HG03039 (cell line): ENCODE measurements around the gene EFCAB11.

Experiments
- ATAC-seq: cut with Tn5 transposase; IDR thresholded peaks from one replicate; pipeline ENCODE4 v1.9.1; 2021; ENCODE audit warnings: mild to moderate bottlenecking, moderate library complexity; ENCODE audit not compliant: unreplicated experiment

Gene EFCAB11

GRCh38 chr14:89828471-89829165, 125.9 kb downstream of the EFCAB11 start:
- ATAC-seq: no peak

DNA sequence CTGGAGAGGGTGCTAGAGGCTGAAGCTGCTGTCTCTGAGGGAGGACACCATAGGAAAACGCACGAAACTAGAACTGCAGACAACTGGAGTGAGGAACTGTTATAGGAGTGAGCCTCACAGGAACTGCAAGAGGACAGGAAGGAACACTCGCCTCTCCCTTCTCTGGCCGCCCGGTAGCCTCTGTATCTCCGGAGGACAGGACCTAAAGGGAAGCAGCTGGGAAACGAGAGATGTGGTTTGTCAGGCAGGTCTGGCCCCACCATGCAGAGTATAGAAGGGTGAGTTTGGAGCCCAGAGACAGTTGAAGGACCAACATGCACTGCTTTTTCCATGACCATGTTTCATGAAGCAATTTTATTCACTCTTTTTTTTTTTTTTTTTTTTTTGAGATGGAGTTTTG, 127.3 kb downstream of the EFCAB11 start:
- ATAC-seq: no peak

DNA sequence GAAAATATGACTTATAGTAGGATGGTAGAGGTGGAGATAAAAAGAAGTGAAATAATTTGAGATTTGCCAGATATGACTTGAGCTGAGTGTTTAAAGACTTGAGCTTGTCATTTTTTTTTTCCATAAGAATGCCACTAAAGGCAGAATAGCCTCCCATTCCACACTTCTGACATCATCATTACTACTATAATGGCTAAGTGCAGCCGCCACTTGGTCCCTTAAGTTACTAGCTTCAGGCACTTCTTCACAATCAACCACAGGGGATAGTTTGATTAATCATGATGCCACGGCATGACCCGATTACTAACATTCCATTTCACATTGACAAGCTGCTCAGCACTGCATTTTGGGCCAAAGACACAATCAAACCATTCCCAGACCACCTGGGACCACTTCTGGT, 127.9 kb downstream of the EFCAB11 start:
- ATAC-seq: no peak

DNA sequence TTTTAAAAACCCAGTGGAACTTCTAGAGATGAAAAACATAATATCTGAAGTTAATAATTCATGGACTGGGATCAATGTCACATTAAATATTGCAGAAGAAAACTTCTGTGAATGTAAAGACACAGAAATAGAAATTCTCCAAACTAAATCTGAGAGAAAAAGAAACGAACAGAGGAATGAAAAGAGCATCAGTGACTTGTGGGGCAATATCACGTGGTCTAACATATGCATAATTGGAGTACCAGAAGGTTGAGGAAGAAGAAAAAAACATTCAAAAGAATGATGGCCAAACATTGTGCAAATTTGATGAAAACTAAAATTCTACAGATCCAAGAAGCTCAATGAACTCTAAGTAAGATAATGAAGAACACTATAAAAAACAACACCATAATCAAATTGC, 130.8 kb downstream of the EFCAB11 start:
- ATAC-seq: no peak

DNA sequence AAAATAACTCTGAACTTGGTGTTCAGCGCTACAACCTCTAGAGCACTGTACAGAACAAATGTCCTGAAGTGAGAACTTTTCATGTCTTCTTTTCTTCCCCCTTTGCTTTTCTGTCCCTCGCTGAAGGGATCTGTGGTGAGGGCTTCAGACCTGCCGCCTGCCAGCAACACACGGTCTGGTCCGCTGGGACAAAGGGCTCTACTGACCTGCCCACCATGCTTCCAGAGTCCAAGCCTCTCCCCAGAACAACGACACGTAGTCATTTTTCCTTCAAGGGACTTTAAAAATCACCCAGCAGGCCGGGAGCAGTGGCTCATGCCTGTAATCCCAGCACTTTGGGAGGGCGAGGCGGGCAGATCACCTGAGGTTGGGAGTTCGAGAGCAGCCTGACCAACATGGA, 140.4 kb downstream of the EFCAB11 start:
- no peak for ATAC-seq

GRCh38 chr14:89813617-89814031, 140.9 kb downstream of the EFCAB11 start:
- ATAC-seq: no peak

DNA sequence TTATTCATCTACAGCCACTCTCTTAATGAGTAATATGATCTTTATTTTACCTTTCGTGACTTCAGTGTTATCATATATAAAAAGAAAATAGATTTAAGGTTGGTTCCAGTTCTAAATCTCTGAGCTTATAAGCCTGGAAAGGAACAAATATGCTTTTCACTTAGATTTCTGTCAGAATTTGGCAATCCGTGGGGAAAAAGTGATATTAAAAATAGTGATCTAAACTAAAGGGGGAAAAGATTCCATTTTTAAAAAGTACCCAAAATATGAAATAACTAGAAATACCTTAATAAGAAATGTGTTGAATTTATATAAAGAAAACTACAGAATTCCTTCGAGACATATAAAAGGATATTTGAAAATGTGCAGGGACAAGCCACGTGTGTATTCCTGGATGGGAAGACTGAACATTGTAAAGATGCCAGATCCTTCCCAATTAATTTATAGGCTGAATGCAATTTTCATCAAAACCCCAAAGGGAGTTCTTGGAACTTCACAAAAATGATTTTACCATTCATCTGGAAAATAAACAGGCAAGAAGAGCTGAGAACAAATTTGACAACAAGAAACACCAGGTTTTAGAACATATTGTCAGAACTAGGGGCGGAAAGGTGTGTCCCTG, 142.5 kb downstream of the EFCAB11 start:
- ATAC-seq: no peak

DNA sequence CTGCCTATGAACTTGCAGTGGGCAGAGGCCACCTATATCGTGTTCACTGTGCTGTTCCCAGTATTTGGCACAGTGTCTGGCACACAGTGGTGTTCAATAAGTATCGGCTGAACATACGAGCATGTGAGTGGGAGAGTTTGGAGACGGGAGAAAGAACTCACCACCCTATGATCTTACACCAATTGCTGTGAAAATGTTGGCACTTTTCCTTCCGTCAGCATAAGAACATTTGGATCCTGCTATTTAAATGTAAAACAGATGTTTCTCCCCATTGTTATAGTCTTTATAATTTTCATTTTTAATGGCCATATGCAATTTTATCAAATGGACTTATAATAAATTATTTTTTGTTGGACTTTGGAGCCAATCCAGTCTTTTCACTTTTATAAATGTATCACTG, 144.4 kb downstream of the EFCAB11 start:
- ATAC-seq: no peak

GRCh38 chr14:89807892-89808291, 146.6 kb downstream of the EFCAB11 start:
- no peak for ATAC-seq

- ATAC-seq: no peak
These were observed 147.4 kb downstream of the EFCAB11 start for GRCh38 chr14:89807151-89807550.

DNA sequence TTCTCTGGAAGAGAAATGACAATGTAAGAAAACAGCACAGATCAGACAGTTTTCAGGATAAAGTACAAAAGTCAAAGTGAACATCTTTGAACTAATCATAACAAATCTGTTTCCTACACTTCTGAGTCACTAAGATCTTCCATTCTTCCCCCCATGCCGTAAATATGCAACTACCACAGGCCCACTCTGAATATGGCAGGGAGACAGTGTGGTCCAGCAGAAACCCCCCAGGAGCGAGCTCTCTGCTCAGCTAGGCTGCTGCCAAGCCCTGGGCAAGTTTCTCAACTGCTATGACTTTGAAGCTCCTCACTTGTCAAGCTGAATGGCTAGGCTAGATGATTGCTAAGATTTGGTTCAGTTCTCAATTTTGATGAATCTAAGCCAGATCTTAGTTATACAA, 148.1 kb downstream of the EFCAB11 start:
- no peak for ATAC-seq

GRCh38 chr14:89805501-89805900, 149.0 kb downstream of the EFCAB11 start:
- no peak for ATAC-seq

DNA sequence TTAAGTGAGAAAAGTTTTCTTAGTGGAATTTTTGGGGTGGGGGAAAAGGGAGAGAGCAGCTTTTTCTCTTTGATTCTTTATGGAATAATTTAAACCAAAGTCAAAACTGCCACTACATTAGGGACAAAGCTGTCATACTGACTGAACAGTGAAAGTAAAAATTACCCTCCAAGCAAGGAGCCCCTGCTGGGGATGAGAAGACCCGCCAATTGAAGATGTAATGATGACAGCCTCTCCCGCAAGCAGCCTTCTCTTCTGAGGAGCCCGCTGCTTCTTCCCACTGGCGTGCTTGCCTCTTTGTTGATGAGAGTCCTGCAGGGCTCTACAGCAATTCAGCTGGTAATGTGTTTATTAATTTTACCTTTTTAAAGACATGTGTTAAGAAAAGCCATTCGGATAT, 151.0 kb downstream of the EFCAB11 start:
- ATAC-seq: no peak

- ATAC-seq: no peak
These were observed 153.4 kb downstream of the EFCAB11 start for GRCh38 chr14:89801136-89801535.

DNA sequence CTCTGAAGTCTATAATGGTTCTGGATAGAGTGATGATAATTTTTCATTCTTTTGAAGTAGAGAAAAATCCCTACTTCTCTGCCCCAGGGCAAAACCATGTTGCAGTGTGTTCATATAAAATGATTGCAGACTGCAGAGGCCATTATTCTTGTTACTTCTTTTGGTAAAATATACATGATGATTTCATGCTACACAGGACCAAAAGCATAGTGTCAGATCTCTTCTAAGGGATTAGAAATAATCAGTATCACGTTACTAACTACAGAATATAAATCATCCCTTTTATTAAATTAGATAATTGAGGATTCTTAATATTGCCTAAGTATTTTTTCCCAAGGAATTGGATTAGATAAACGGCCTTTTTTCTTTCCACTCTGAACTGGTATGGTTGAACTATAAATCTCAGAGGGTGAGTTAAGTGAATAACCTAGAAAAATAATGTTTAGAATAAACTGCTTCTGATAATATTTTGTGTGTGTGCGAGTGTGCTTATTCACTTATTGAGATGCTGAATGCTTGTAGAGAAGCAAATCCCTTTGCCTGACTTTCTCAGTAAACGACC, 156.2 kb downstream of the EFCAB11 start:
- ATAC-seq: no peak

DNA sequence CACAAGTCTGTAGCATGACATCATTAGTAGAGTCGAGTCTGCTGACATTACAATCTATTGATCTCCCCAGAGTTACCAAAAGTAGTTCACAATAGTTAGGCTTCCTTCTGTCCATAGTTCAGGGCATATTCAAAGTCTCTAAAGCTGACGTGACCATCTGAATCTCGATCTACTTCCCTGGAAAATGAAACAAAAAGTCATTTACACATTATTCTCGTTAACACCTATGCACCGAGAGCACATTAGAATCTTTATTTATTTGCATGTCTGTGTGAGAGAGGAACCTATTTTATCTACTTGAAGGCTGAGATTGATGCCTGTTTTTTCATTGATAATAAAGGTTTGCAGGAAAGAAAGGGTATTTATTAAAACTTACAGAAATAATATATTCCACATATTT, 157.4 kb downstream of the EFCAB11 start:
- ATAC-seq: no peak

DNA sequence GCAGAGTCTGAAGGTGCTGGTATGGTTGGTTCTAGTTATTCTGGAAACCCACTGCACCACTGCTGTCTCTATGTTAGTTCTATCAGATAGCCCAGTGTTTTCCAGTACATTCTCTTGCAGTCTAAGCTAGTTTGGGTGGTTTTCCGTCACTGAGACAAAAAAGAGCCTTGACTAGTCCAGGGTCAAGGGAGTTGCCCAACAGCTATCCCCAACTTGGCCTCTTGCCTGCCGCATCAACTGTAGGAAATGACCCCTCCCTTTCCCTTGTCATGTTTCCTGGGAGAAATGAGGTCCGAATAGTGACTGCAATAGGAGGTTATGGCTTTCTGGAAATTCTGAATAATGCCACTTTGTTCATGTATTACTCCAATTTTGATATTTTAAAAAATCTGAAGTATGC, 160.4 kb downstream of the EFCAB11 start:
- ATAC-seq: no peak

GRCh38 chr14:89793367-89793716, 161.2 kb downstream of the EFCAB11 start:
- ATAC-seq: no peak

DNA sequence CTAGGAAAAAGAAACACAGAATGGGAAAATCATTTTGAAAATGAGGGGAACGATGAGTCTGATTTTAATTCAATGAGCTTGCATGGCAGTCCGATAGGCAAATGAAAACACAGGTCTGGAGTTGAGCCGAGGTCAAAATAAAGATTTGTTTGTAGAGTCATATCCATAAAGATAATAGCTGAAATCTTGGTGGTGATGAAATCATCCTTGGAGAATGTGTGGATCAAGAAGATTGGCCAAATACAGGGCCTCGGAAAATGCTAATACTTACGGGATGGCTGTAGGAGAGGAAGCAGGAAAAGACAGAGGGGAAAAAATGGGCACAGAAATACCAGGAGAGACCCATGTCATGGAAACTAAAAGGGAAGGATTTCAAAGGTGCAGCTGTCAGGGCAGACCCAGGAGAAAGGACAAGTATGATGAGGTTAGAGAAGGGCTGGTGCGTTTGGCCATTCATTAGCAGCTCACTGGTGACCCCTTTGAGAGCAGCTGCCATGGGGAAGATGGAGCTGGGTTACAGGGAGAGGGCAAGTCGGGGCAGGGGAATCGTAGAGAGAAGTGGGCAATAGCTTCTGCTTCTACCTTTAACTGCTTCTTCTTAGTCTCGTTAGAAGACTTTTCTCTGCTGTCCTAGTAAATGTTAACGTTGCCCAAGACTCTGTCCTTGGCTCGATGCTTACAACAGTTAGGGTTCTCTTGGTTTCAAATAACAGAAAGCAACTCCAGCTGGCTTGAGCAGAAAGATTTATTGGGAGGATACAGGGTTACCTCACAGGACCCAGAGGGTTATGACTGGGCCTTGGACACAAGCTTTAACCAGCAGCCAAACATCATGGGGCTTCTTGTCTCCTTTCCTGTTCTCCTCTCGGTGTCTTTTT, 161.8 kb downstream of the EFCAB11 start:
- ATAC-seq: no peak

DNA sequence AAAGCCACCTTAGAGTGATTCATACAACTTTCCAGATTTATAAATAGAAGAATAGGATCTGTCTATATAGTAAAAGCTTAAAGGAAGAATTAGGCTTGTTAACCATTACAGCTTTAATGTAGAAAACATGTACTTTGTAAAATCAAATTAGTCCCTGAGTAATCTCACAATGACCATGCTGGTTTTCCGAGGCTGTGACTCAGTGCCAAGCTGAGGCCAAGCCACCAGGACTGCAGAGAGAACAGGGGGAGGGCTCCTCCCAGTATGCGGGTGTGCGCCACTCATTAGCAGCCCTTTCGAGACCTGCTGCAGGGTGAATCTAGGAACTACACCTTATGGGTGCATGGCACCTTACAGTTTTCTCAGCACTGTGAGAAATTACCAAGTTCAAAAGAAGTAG, 167.0 kb downstream of the EFCAB11 start:
- no peak for ATAC-seq

GRCh38 chr14:89781046-89781445, 173.5 kb downstream of the EFCAB11 start:
- ATAC-seq: no peak

DNA sequence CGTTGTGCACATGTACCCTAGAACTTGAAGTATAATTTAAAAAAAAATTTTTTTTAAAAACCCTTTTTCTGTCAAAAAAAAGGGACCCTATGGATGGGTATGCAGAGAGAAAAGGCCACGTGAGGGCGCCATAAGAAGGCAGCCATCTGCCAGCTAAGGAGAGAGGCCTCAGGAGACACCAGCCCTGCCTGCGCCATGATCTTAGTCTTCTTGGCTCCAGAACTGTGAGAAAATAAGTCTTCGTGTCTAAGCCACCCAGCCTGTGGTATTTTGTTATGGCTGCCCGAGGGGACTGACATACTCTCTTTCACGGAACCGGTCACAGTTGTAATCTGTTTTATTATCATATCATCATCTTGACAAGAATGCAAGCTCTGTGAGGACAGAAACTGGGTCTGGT, 174.8 kb downstream of the EFCAB11 start:
- ATAC-seq: no peak
